Astrocyte (in vitro differentiated cells and primary cell): ENCODE results near the gene DLX2. TPM values are rescaled to one million over a fixed set of nuclear protein-coding genes. Genes with fewer than 3 reads are reported as not detected.
A peak's percentile ranks its signal among the peaks of the same experiment; 100 is the strongest.

ENCODE experiments used
- DNase-seq: peaks from one replicate; pipeline ENCODE4 v3.0.0-alpha.2; 2010; ENCODE audit warnings: low read depth
- FAIRE-seq: peaks from 2 replicates; lab custom pipeline; 2011; peaks lifted over from hg19 to GRCh38; lab: Jason Lieb, UNC
- H2AFZ ChIP-seq: 2 replicates; pipeline ENCODE4 v1.6.0; 2012; ENCODE audit warnings: low read depth, low read length, inconsistent platforms
- H3K27ac ChIP-seq: 2 replicates; pipeline ENCODE4 v1.5.1; 2011; ENCODE audit warnings: low read depth, low read length, inconsistent platforms
- H3K27me3 ChIP-seq: 2 replicates; pipeline ENCODE4 v1.6.0; 2011; ENCODE audit warnings: low read length, inconsistent platforms; ENCODE audit not compliant: insufficient read depth
- H3K36me3 ChIP-seq: 2 replicates; pipeline ENCODE4 v1.5.1; 2011; ENCODE audit warnings: low read length, inconsistent platforms; ENCODE audit not compliant: insufficient read depth
- H3K4me1 ChIP-seq: 2 replicates; pipeline ENCODE4 v1.5.1; 2011; ENCODE audit warnings: low read length, inconsistent platforms; ENCODE audit not compliant: insufficient read depth
- H3K4me2 ChIP-seq: 2 replicates; pipeline ENCODE4 v1.6.0; 2012; ENCODE audit warnings: low read length, inconsistent platforms
- H3K4me3 ChIP-seq: 2 replicates; pipeline ENCODE4 v1.5.1; 2011; ENCODE audit warnings: low read depth, mild to moderate bottlenecking, low read length, inconsistent platforms; ENCODE audit not compliant: insufficient read depth
- H3K79me2 ChIP-seq: 2 replicates; pipeline ENCODE4 v1.6.0; 2012; ENCODE audit warnings: mild to moderate bottlenecking, low read length, inconsistent platforms; ENCODE audit not compliant: insufficient read depth
- H3K9ac ChIP-seq: 2 replicates; pipeline ENCODE4 v1.6.0; 2012; ENCODE audit warnings: mild to moderate bottlenecking, low read length, inconsistent platforms
- H3K9me3 ChIP-seq: 2 replicates; pipeline ENCODE4 v1.5.1; 2012; ENCODE audit warnings: low read depth, mild to moderate bottlenecking, low read length, inconsistent platforms; ENCODE audit not compliant: insufficient read depth
- H4K20me1 ChIP-seq: 2 replicates; pipeline ENCODE4 v1.6.0; 2012; ENCODE audit warnings: low read length, inconsistent platforms; ENCODE audit not compliant: insufficient read depth
- H3K27ac Mint-ChIP-seq: one replicate; pipeline ENCODE4 v1.8.0; 2021; ENCODE audit warnings: mild to moderate bottlenecking, mixed read lengths; ENCODE audit not compliant: unreplicated experiment
- H3K27me3 Mint-ChIP-seq: one replicate; pipeline ENCODE4 v1.8.0; 2021; ENCODE audit warnings: low read depth, mixed read lengths; ENCODE audit not compliant: unreplicated experiment
- H3K36me3 Mint-ChIP-seq: one replicate; pipeline ENCODE4 v1.8.0; 2021; ENCODE audit warnings: low read depth, mixed read lengths; ENCODE audit not compliant: unreplicated experiment
- H3K4me1 Mint-ChIP-seq: one replicate; pipeline ENCODE4 v1.8.0; 2021; ENCODE audit warnings: low read depth, mixed read lengths; ENCODE audit not compliant: unreplicated experiment
- H3K4me3 Mint-ChIP-seq: one replicate; pipeline ENCODE4 v1.8.0; 2021; ENCODE audit warnings: mild to moderate bottlenecking, moderate library complexity, mixed read lengths; ENCODE audit not compliant: unreplicated experiment
- H3K9me3 Mint-ChIP-seq: one replicate; pipeline ENCODE4 v1.8.0; 2021; ENCODE audit warnings: mild to moderate bottlenecking, mixed read lengths; ENCODE audit not compliant: unreplicated experiment
- CTCF ChIP-seq: IDR thresholded peaks from 2 replicates; pipeline ENCODE4 v1.5.1; 2011; ENCODE audit warnings: low read depth, mild to moderate bottlenecking, inconsistent platforms, low read length, moderate library complexity; ENCODE audit not compliant: insufficient read depth
- EZH2 ChIP-seq: IDR thresholded peaks from 2 replicates; pipeline ENCODE4 v1.6.1; 2012; ENCODE audit warnings: mild to moderate bottlenecking, low read length, inconsistent platforms; ENCODE audit not compliant: insufficient read depth
- total RNA-seq: library from RNA; stranded (reverse); gene quantifications from 2 replicates; pipeline ENCODE4 v1.2.1, GENCODE V29; 2021

The DLX2 gene
- total RNA-seq, 1 donor from 2014 or later: 2.2 TPM

DNA sequence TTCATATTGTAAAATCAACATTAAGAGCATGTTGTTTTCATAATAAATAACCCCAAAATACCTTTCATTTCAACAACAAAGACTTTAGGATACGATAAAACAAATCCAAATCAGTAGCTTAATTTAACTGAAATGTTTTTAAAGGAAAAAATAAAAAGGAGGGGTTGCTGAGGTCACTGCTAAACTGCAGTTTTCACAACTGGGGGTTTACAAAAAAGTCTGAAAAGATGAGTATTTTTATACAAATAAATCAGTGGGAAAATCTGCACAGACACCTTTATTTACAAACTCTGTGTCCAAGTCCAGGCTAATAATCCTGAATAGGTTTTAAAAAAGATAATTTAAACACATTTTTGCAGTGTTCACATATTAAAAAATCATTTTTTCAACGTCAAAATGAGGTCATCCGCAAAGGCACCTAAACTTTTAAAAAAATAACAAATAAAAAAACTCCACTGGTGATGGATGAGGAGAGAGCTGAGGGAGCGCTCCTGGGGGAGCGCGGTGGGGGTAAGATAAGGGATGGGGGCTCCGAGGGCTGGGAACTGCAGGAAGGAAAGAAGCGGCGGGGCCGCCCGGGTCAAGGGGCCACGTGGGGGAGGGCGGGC lies 3.1 kb downstream of the DLX2 start:
- Histone ChIP-seq H3K9me3 (no peaks in the 10 kb centered on the region), H2AFZ (no peak overlapping the region), H3K36me3 (no peaks in the 10 kb centered on the region), H4K20me1 (no peaks in the 10 kb centered on the region), H3K27me3 (peaks cover 31% of the 10 kb centered on the region), H3K4me3 (peak overlapping the region; percentile 55), H3K4me1 (peaks cover 62% of the 10 kb centered on the region), H3K4me2 (peak overlapping the region; percentile 85), H3K79me2 (no peaks in the 10 kb centered on the region), H3K9ac (peak overlapping the region; percentile 57), H3K27ac (no peak overlapping the region)
- Mint-ChIP-seq H3K4me1 (peaks cover 20% of the 10 kb centered on the region), H3K27me3 (peaks cover 18% of the 10 kb centered on the region), H3K9me3 (no peaks in the 10 kb centered on the region), H3K4me3 (peak overlapping the region; percentile 71), H3K36me3 (no peaks in the 10 kb centered on the region), H3K27ac (peak overlapping the region; percentile 78)
- FAIRE-seq (no peak), DNase-seq (no peak)
- TF ChIP-seq CTCF: no peak
- no peak for TF ChIP-seq EZH2

DNA sequence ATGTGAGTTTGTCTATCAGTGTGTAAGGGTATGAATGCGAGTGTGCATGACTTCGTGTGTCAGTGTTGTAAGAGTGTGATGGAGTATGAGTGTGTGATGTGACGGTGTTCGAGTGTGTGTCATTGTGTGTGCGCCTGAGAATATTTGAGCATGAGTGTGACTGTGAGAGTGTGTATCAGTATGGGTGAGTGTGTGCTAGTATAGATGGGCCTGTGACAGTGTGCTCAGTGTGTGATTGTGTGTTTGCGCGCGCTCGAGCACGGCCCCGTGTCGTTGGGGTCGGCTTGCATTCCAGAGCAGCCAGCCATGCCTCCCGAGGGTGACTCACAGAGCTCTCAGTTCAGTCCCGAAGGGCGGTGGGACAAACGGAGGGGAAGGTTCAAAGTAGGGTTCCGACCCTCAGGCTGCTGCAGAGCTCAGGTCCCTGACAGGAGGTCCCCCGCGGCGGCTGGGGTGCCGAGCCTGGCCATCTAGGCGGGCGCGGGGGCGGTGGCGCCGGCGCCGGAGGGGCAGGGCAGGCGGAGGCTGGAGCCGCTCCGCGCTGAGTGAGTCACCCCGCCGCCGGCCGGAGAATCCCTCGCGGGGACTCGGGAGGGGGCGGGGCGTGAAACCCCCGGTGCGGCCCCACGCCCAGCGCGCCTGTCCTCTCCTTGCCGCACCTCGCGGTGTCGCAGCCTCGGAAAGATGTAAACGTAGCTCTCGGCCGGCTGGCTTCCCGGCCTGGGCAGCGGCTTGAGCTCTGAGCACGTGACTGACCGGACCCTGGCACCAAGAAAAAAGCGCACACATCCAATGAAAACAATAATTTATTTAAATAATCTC lies 3.8 kb downstream of the DLX2 start:
- peak overlapping the region; percentile 47 for H3K27ac ChIP-seq
- no peaks in the 10 kb centered on the region for H3K9me3 ChIP-seq
- peaks cover 37% of the 10 kb centered on the region for H3K27me3 ChIP-seq
- Mint-ChIP-seq H3K36me3 (no peaks in the 10 kb centered on the region), H3K4me3 (peak overlapping the region; percentile 71), H3K27me3 (peaks cover 17% of the 10 kb centered on the region), H3K9me3 (no peaks in the 10 kb centered on the region), H3K4me1 (peaks cover 22% of the 10 kb centered on the region), H3K27ac (peak overlapping the region; percentile 4)
- FAIRE-seq (no peak), DNase-seq (peak; percentile 65)
- H4K20me1 ChIP-seq: peaks cover 3% of the 10 kb centered on the region
- peak overlapping the region; percentile 80 for H2AFZ ChIP-seq
- H3K36me3 ChIP-seq: no peaks in the 10 kb centered on the region
- peaks cover 62% of the 10 kb centered on the region for H3K4me1 ChIP-seq
- TF ChIP-seq EZH2 (no peak), CTCF (no peak)
- peak overlapping the region; percentile 57 for H3K9ac ChIP-seq
- no peaks in the 10 kb centered on the region for H3K79me2 ChIP-seq
- peak overlapping the region; percentile 55 for H3K4me3 ChIP-seq
- peak overlapping the region; percentile 85 for H3K4me2 ChIP-seq

GRCh38 chr2:172098287-172098649 lies 4.4 kb downstream of the DLX2 start:
- Mint-ChIP-seq H3K9me3 (no peaks in the 10 kb centered on the region), H3K27me3 (peaks cover 19% of the 10 kb centered on the region), H3K36me3 (no peaks in the 10 kb centered on the region), H3K4me3 (peak overlapping the region; percentile 27), H3K27ac (peak overlapping the region; percentile 4), H3K4me1 (peaks cover 22% of the 10 kb centered on the region)
- no peak for FAIRE-seq
- Histone ChIP-seq H3K36me3 (no peaks in the 10 kb centered on the region), H3K27me3 (peaks cover 41% of the 10 kb centered on the region), H3K27ac (no peak overlapping the region), H3K4me1 (peaks cover 58% of the 10 kb centered on the region), H4K20me1 (peaks cover 8% of the 10 kb centered on the region), H3K9me3 (no peaks in the 10 kb centered on the region), H3K79me2 (no peaks in the 10 kb centered on the region), H3K4me3 (peak overlapping the region; percentile 55), H3K9ac (peak overlapping the region; percentile 57), H2AFZ (no peak overlapping the region), H3K4me2 (peak overlapping the region; percentile 85)
- no peak for DNase-seq
- no peak for TF ChIP-seq EZH2
- TF ChIP-seq CTCF: no peak
